ENCODE measurements around the gene MYO5C.

Gene MYO5C

GRCh38 chr15:52221730-52222129, 73.9 kb downstream of the MYO5C start:
- no peaks in the 10 kb centered on the region for H3K27me3 ChIP-seq
- H4K20me1 ChIP-seq, result no peaks in the 10 kb centered on the region
- TF ChIP-seq Cebpa-rat (IDR thresholded peaks at IDR 0.05), result no peak
- peak overlapping the region; percentile 39; the same call in 1 of the 2 replicates for H3K9ac ChIP-seq
- H3K4me1 ChIP-seq, result peaks cover 24% of the 10 kb centered on the region
- peak overlapping the region; percentile 67 for H3K4me2 ChIP-seq
- H3K36me3 ChIP-seq, result peaks cover 82% of the 10 kb centered on the region
- H3K4me3 ChIP-seq, result no peak overlapping the region
- H3K9me3 ChIP-seq, result no peaks in the 10 kb centered on the region
- H3K27ac ChIP-seq, result peak overlapping the region; percentile 47

- no peak for TF ChIP-seq Cebpa-rat (IDR thresholded peaks at IDR 0.05)
- Histone ChIP-seq H3K9ac (peak overlapping the region; percentile 39; the same call in 1 of the 2 replicates), H3K9me3 (no peaks in the 10 kb centered on the region), H3K27me3 (no peaks in the 10 kb centered on the region), H3K4me2 (peak overlapping the region; percentile 67), H3K36me3 (peaks cover 81% of the 10 kb centered on the region), H4K20me1 (no peaks in the 10 kb centered on the region), H3K4me3 (no peak overlapping the region), H3K4me1 (peaks cover 24% of the 10 kb centered on the region), H3K27ac (peak overlapping the region; percentile 47)
Measured at GRCh38 chr15:52220937-52221660, 74.5 kb downstream of the MYO5C start.

GRCh38 chr15:52220251-52220650, 75.4 kb downstream of the MYO5C start:
- Histone ChIP-seq H3K4me2 (peak overlapping the region; percentile 67; the same call in 1 of the 2 replicates), H3K27me3 (no peaks in the 10 kb centered on the region), H3K36me3 (peaks cover 78% of the 10 kb centered on the region), H3K9ac (no peak overlapping the region), H3K4me3 (no peak overlapping the region), H4K20me1 (no peaks in the 10 kb centered on the region), H3K27ac (no peak overlapping the region), H3K4me1 (peaks cover 24% of the 10 kb centered on the region), H3K9me3 (no peaks in the 10 kb centered on the region)
- TF ChIP-seq Cebpa-rat (IDR thresholded peaks at IDR 0.05), result no peak

GRCh38 chr15:52218816-52219215, 76.8 kb downstream of the MYO5C start:
- Histone ChIP-seq H3K27me3 (no peaks in the 10 kb centered on the region), H3K4me2 (no peak overlapping the region), H4K20me1 (no peaks in the 10 kb centered on the region), H3K9ac (no peak overlapping the region), H3K27ac (no peak overlapping the region), H3K4me1 (peaks cover 24% of the 10 kb centered on the region), H3K36me3 (peaks cover 77% of the 10 kb centered on the region), H3K4me3 (no peak overlapping the region), H3K9me3 (no peaks in the 10 kb centered on the region)
- no peak for TF ChIP-seq Cebpa-rat (IDR thresholded peaks at IDR 0.05)

- Histone ChIP-seq H3K9me3 (no peaks in the 10 kb centered on the region), H3K9ac (no peak overlapping the region), H3K4me1 (peaks cover 24% of the 10 kb centered on the region), H4K20me1 (no peaks in the 10 kb centered on the region), H3K27ac (no peak overlapping the region), H3K36me3 (peaks cover 77% of the 10 kb centered on the region), H3K27me3 (no peaks in the 10 kb centered on the region), H3K4me3 (no peak overlapping the region), H3K4me2 (no peak overlapping the region)
- TF ChIP-seq Cebpa-rat (IDR thresholded peaks at IDR 0.05), result no peak
Measured at GRCh38 chr15:52218371-52218770, 77.2 kb downstream of the MYO5C start.

GRCh38 chr15:52217186-52217585, 78.4 kb downstream of the MYO5C start:
- Histone ChIP-seq H3K27ac (no peak overlapping the region), H3K4me2 (no peak overlapping the region), H3K36me3 (peaks cover 77% of the 10 kb centered on the region), H4K20me1 (no peaks in the 10 kb centered on the region), H3K27me3 (no peaks in the 10 kb centered on the region), H3K4me3 (no peak overlapping the region), H3K4me1 (peaks cover 20% of the 10 kb centered on the region), H3K9ac (no peak overlapping the region), H3K9me3 (no peaks in the 10 kb centered on the region)
- TF ChIP-seq Cebpa-rat (IDR thresholded peaks at IDR 0.05), result no peak

GRCh38 chr15:52214553-52214952, 81.1 kb downstream of the MYO5C start:
- Histone ChIP-seq H3K27me3 (no peaks in the 10 kb centered on the region), H3K4me2 (no peak overlapping the region), H3K36me3 (peaks cover 87% of the 10 kb centered on the region)

GRCh38 chr15:52213206-52213605, 82.4 kb downstream of the MYO5C start:
- Histone ChIP-seq H3K27ac (no peak overlapping the region), H3K9ac (no peak overlapping the region), H3K4me1 (no peaks in the 10 kb centered on the region), H3K27me3 (no peaks in the 10 kb centered on the region), H3K4me3 (no peak overlapping the region), H3K36me3 (peaks cover 85% of the 10 kb centered on the region), H3K4me2 (no peak overlapping the region), H3K9me3 (no peaks in the 10 kb centered on the region), H4K20me1 (no peaks in the 10 kb centered on the region)
- no peak for TF ChIP-seq Cebpa-rat (IDR thresholded peaks at IDR 0.05)

More at GRCh38 chr15:52214553-52214952, 81.1 kb downstream of the MYO5C start:
- Histone ChIP-seq H3K4me1 (no peaks in the 10 kb centered on the region), H3K9me3 (no peaks in the 10 kb centered on the region), H4K20me1 (no peaks in the 10 kb centered on the region), H3K4me3 (no peak overlapping the region), H3K9ac (no peak overlapping the region), H3K27ac (no peak overlapping the region)
- no peak for TF ChIP-seq Cebpa-rat (IDR thresholded peaks at IDR 0.05)

- H3K27ac ChIP-seq, result no peak overlapping the region
- H3K9me3 ChIP-seq, result no peaks in the 10 kb centered on the region
- H3K4me1 ChIP-seq, result no peaks in the 10 kb centered on the region
- H3K27me3 ChIP-seq, result no peaks in the 10 kb centered on the region
- peaks cover 82% of the 10 kb centered on the region for H3K36me3 ChIP-seq
- H3K4me2 ChIP-seq, result no peak overlapping the region
- H3K9ac ChIP-seq, result no peak overlapping the region
- no peak for TF ChIP-seq Cebpa-rat (IDR thresholded peaks at IDR 0.05)
- H3K4me3 ChIP-seq, result no peak overlapping the region
- no peaks in the 10 kb centered on the region for H4K20me1 ChIP-seq
Measured at GRCh38 chr15:52208306-52208946, 87.2 kb downstream of the MYO5C start.

- no peaks in the 10 kb centered on the region for H4K20me1 ChIP-seq
- no peak overlapping the region for H3K27ac ChIP-seq
- H3K9me3 ChIP-seq, result no peaks in the 10 kb centered on the region
- no peaks in the 10 kb centered on the region for H3K27me3 ChIP-seq
- no peak for TF ChIP-seq Cebpa-rat (IDR thresholded peaks at IDR 0.05)
- H3K4me1 ChIP-seq, result no peaks in the 10 kb centered on the region
- no peak overlapping the region for H3K4me2 ChIP-seq
- no peak overlapping the region for H3K4me3 ChIP-seq
- H3K9ac ChIP-seq, result no peak overlapping the region
- H3K36me3 ChIP-seq, result peaks cover 76% of the 10 kb centered on the region
Measured at GRCh38 chr15:52207191-52207590, 88.4 kb downstream of the MYO5C start.

Data from BLaER1 (cell line).